Cardiac fibroblast (primary cell): ENCODE measurements around the gene EIF5A.

Experiments used
- DNase-seq, 2 donors: peaks; one replicate each; pipeline versions ENCODE4 v3.0.0 to v3.0.0-alpha.2; 2010; ENCODE audit warnings: low read depth in 2 of 2
- H3K4me3 ChIP-seq, 2 donors: replicated peaks in 1 of 2; 1 replicate in 1 of 2; 2 replicates in 1 of 2; pipeline ENCODE4 v1.5.1; 2011; ENCODE audit warnings: low read depth in 2 of 2, low read length in 2 of 2, mild to moderate bottlenecking in 2 of 2, moderate library complexity in 1 of 2
- TF ChIP-seq, protein P1 (sequence below): IDR thresholded peaks from one replicate; pipeline ENCODE4 v1.5.1; 2011; ENCODE audit warnings: low read depth, mild to moderate bottlenecking, low read length, inconsistent platforms

EIF5A gene

DNA sequence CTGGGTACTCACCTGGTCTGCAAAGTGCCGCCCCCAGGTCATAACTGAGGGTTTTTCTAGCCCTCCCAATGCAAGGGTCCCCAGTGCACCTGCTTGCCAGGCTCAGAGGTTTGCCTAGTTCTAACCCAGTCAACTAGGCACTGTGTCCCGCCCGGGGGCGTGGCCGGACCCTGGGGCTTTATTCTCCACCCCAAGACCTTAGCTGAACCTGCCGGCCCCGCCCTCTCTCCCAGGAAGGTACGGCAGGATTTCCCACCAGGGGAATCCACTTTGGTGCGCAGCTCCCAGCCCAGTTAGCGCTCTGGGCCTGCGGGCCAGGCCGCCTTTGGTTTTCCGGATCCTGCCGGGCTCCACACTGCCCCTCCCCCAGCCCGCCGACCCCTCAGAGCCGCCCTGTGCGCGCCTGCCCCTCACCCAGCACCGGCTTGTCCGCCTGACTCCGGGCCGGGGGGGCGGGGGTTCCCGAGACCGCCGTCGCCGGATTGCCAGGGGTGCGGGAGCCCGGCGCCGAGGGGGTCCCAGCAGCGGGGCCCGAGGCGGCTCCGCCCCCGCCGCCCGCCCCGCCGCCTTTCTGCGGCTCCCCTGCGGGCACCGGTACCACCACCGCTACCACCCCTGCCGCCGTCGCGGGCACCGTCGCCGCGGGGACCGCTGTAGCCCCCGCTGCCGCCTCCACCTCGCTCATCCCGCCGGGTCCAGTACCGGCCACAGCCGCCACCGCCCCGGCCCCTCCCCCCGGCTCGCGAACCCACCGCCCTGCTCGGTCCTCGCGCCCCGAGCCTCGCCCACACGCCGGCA lies 13.4 kb upstream of the EIF5A start:
- TF ChIP-seq, protein P1, sequence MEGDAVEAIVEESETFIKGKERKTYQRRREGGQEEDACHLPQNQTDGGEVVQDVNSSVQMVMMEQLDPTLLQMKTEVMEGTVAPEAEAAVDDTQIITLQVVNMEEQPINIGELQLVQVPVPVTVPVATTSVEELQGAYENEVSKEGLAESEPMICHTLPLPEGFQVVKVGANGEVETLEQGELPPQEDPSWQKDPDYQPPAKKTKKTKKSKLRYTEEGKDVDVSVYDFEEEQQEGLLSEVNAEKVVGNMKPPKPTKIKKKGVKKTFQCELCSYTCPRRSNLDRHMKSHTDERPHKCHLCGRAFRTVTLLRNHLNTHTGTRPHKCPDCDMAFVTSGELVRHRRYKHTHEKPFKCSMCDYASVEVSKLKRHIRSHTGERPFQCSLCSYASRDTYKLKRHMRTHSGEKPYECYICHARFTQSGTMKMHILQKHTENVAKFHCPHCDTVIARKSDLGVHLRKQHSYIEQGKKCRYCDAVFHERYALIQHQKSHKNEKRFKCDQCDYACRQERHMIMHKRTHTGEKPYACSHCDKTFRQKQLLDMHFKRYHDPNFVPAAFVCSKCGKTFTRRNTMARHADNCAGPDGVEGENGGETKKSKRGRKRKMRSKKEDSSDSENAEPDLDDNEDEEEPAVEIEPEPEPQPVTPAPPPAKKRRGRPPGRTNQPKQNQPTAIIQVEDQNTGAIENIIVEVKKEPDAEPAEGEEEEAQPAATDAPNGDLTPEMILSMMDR, result no peak
- no peak for DNase-seq
- no peak overlapping the region for H3K4me3 ChIP-seq

DNA sequence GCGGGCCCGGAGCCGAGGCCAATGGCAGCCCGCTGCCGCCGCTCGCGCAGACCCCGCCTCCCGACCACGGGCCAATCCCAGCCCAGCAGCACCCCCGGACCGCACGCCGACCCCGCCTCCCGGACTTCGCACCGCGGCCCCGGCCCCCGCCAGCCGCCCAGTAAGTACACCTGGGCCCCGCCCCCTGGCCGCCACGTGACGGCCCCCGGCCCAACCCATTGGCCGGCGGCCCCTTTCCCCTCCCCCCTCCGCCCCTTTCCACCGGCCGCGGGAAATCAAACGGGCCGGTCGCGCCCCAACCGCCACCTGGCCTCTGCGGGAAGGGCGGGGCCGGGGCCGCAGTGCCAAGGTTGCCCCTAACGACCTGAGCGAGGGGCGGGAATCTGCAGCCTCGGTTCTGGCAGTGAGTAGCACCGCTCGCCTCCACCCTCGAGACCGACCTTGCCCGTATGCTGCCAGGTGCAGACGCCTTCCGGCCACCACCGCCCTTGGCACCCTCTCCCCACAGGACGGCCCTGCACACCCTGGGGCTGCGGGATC lies 12.7 kb upstream of the EIF5A start, which contains the start of gene YBX2:
Gene YBX2, minus strand, starts transcription at position 26 of the 540 bp plus-strand sequence. CDS start 139 bp downstream, outside the sequence.
- H3K4me3 ChIP-seq, result no peak within 1 kb of the TSS
- TF ChIP-seq, protein P1, result no peak
- no peak for DNase-seq

DNA sequence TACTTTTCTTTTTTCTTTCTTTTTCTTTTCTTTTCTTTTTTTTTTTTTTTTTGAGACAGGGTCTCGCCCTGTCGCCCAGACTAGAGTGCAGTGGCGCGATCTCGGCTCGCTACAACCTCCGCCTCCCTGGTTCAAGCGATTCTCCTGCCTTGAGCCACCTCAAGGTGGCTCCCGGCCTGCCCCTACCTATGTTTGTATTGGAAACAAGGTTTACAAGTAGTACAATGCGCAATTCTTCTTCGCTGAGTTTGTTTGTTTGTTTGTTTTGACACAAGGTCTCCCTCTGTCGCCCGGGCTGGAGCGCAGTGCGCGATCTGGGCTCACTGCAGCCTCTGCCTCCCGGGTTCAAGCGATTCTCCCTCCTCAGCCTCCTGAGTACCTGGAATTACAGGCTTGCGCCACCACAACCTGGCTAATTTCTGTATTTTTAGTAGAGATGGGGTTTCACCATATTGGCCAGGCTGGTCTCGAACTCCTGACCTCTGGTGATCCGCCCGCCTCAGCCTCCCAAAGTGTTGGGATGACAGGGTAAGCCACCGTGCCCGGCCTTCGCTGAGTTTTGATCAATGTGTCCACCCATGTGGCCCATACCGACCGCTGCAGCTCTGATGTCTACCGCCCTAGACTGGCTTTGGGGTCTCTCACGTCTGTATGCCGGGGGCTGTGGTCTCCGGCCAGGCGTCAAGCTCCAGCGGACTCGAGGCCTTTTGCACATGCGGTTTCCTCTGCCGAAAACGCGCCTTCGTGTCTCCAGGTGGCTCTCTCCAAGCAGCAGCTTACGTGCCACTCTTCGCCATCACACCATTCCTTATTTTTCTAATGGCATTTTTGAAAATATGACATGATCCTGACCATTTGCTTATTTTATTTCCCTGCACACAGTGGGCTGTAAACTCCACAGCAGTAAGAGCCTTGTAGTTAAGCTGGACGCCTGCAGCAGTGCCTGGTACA lies 11.9 kb upstream of the EIF5A start:
- TF ChIP-seq, protein P1, result no peak
- no peak for DNase-seq
- H3K4me3 ChIP-seq, result no peak overlapping the region

DNA sequence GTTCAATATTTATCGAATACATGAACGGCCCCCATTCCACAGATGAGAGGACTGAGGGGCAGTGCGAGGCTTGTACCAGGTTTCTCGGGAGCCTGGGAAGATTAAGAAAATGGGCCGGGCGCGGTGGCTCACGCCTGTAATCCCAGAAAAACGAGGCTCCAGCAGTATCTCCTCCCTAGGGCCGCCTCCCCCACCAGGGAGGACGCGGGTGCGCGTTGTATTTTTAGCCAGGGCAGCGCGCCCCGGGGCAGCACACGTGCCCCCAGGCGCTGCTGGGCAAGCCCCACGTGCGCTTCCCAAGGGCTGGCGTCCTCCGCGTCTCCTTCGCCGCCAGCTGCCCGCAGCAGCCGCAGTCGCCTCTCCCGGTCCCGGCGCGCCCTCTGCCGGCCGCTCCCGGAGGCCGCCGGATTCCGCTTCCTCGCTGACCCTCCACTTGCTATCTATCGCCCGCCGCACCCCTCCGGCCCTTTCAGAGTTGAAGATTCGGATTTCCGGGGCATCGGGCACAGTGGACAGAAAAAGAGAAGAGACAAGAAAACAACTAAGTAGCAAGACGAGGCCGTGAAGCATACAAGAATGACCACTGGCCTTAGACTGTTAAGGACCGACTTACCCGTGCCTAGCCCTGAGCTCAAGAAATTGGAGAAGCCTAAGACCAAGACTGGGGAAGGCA lies 11.1 kb upstream of the EIF5A start:
- TF ChIP-seq, protein P1, result peak; percentile 60
- H3K4me3 ChIP-seq, result peak overlapping the region in 1 of 2 donors; percentile 30
- peak; percentile 80 to 87 for DNase-seq

GRCh38 chr17:7304179-7304578 lies 3.2 kb upstream of the EIF5A start:
- no peak overlapping the region for H3K4me3 ChIP-seq
- TF ChIP-seq, protein P1, result no peak
- DNase-seq, result no peak
